PFSK-1 (cell line): Measurements from ENCODE around the gene ABCG1.

Source experiments
- REST ChIP-seq, 2 experiments: IDR thresholded peaks; 2 replicates each; pipeline versions ENCODE4 v1.6.1 to v1.8.0; 2011 to 2012; ENCODE audit warnings: low read depth in 2 of 2, low read length in 2 of 2, control low read depth in 1 of 2, inconsistent platforms in 1 of 2, mild to moderate bottlenecking in 1 of 2, moderate library complexity in 1 of 2; ENCODE audit not compliant: insufficient read depth in 1 of 2
- SIN3A ChIP-seq: IDR thresholded peaks from 2 replicates; pipeline ENCODE4 v1.6.1; 2012; ENCODE audit warnings: mild to moderate bottlenecking, low read length, moderate library complexity, borderline replicate concordance; ENCODE audit not compliant: insufficient read depth

GRCh38 chr21:42245331-42246193 is 26.6 kb downstream of the ABCG1 start:
- no peak for TF ChIP-seq REST (IDR thresholded peaks at IDR 0.05; ENCODE audit: insufficient read depth in 1 of 2, low read depth in 2 of 2, low read length in 2 of 2)
- TF ChIP-seq SIN3A: no peak
